HG03571 (cell line): Measurements from ENCODE around the gene SLC43A1.

Source experiments
- ATAC-seq: cut with Tn5 transposase; IDR thresholded peaks from one replicate; pipeline ENCODE4 v1.9.1; 2021; ENCODE audit not compliant: unreplicated experiment

SLC43A1 gene

GRCh38 chr11:57529012-57529411 lies 13.5 kb upstream of the SLC43A1 start:
- no peak for ATAC-seq

GRCh38 chr11:57527056-57527631 lies 11.6 kb upstream of the SLC43A1 start:
- ATAC-seq, result no peak

- ATAC-seq, result no peak
These were observed 7.9 kb upstream of the SLC43A1 start for GRCh38 chr11:57523419-57523818.

GRCh38 chr11:57521116-57521515 lies 5.6 kb upstream of the SLC43A1 start:
- no peak for ATAC-seq

- no peak for ATAC-seq
These were observed 550 bp upstream of the SLC43A1 start for GRCh38 chr11:57516061-57516443.

- peak; percentile 47 for ATAC-seq
These were observed 767 bp downstream of the SLC43A1 start for GRCh38 chr11:57514538-57515331.

- peak; percentile 24 for ATAC-seq
These were observed 1.5 kb downstream of the SLC43A1 start for GRCh38 chr11:57513911-57514537.

GRCh38 chr11:57513452-57513795 lies 2.1 kb downstream of the SLC43A1 start:
- ATAC-seq, result no peak

- no peak for ATAC-seq
These were observed 2.7 kb downstream of the SLC43A1 start for GRCh38 chr11:57512646-57513451.

GRCh38 chr11:57511741-57512430 lies 3.6 kb downstream of the SLC43A1 start:
- ATAC-seq, result no peak

GRCh38 chr11:57508341-57509170 lies 6.9 kb downstream of the SLC43A1 start:
- ATAC-seq, result no peak

GRCh38 chr11:57506522-57506921 lies 9.0 kb downstream of the SLC43A1 start:
- no peak for ATAC-seq

- ATAC-seq, result no peak
These were observed 11.0 kb downstream of the SLC43A1 start for GRCh38 chr11:57504511-57504910.

- ATAC-seq, result no peak
These were observed 12.6 kb downstream of the SLC43A1 start for GRCh38 chr11:57502870-57503269.

GRCh38 chr11:57502376-57502775 lies 13.1 kb downstream of the SLC43A1 start:
- no peak for ATAC-seq

GRCh38 chr11:57501953-57502352 lies 13.5 kb downstream of the SLC43A1 start:
- ATAC-seq, result no peak

- no peak for ATAC-seq
These were observed 14.6 kb downstream of the SLC43A1 start for GRCh38 chr11:57500926-57501325.

- ATAC-seq, result no peak
These were observed 15.0 kb downstream of the SLC43A1 start for GRCh38 chr11:57500515-57500914.

- no peak for ATAC-seq
These were observed 15.5 kb downstream of the SLC43A1 start for GRCh38 chr11:57499983-57500461.

GRCh38 chr11:57499413-57499982 lies 16.0 kb downstream of the SLC43A1 start:
- ATAC-seq, result peak; percentile 51
